CD14-positive monocyte (primary cell): ENCODE measurements around the gene HSPA5. TPM values are rescaled to one million over a fixed set of nuclear protein-coding genes. Genes with fewer than 3 reads are reported as not detected.
"Not testable (repeated sequence)": the region's sequence is repeated elsewhere in the genome, so short reads cannot be mapped to it uniquely, and the experiment has no call there.

ENCODE experiments used
- DNase-seq, 3 donors: peaks; one replicate each; pipeline ENCODE4 v3.0.0-alpha.2; 2011 to 2022
- H2AFZ ChIP-seq: 2 replicates; pipeline ENCODE4 v1.6.0; 2012; ENCODE audit warnings: mild to moderate bottlenecking, low read depth, low read length, inconsistent platforms; ENCODE audit not compliant: insufficient read depth, poor library complexity, severe bottlenecking
- H3K27ac ChIP-seq, 2 donors: 1 replicate in 1 of 2; 2 replicates in 1 of 2; pipeline ENCODE4 v1.5.1; 2012 to 2013; ENCODE audit warnings: low read length in 2 of 2, control low read depth in 1 of 2, inconsistent platforms in 1 of 2, low read depth in 1 of 2, mild to moderate bottlenecking in 1 of 2
- H3K27me3 ChIP-seq, 2 donors: one replicate each; pipeline versions ENCODE4 v1.6.0 to v1.6.1; 2011 to 2013; ENCODE audit warnings: low read length in 2 of 2; ENCODE audit not compliant: control insufficient read depth in 2 of 2, insufficient read depth in 2 of 2
- H3K36me3 ChIP-seq, 2 donors: replicated peaks in 1 of 2; 1 replicate in 1 of 2; 2 replicates in 1 of 2; pipeline versions ENCODE4 v1.5.1 to v1.6.1; 2012 to 2013; ENCODE audit warnings: low read length in 2 of 2, control low read depth in 1 of 2, inconsistent platforms in 1 of 2, mild to moderate bottlenecking in 1 of 2; ENCODE audit not compliant: insufficient read depth in 2 of 2, control insufficient read depth in 1 of 2
- H3K4me1 ChIP-seq, 2 donors: 1 replicate in 1 of 2; 2 replicates in 1 of 2; pipeline versions ENCODE4 v1.5.1 to v1.6.1; 2012 to 2013; ENCODE audit warnings: low read length in 2 of 2, control low read depth in 1 of 2, inconsistent platforms in 1 of 2, mild to moderate bottlenecking in 1 of 2, moderate library complexity in 1 of 2; ENCODE audit not compliant: insufficient read depth in 2 of 2, control insufficient read depth in 1 of 2
- H3K4me2 ChIP-seq: replicated peaks from 2 replicates; pipeline ENCODE3; 2012; ENCODE audit warnings: low read length, moderate library complexity, mild to moderate bottlenecking; ENCODE audit not compliant: poor library complexity, severe bottlenecking; ENCODE audit errors: extremely low read depth
- H3K4me3 ChIP-seq, 3 experiments: fragments of 200-600 bp in 1 of 3; sonication (generic) in 1 of 3; replicated peaks in 1 of 3; 1 replicate in 2 of 3; 2 replicates in 1 of 3; pipeline ENCODE4 v1.5.1; 2011 to 2013; ENCODE audit warnings: low read length in 3 of 3, mild to moderate bottlenecking in 3 of 3, control low read depth in 2 of 3, low read depth in 2 of 3, inconsistent platforms in 1 of 3, moderate library complexity in 1 of 3
- H3K79me2 ChIP-seq: 2 replicates; pipeline ENCODE4 v1.6.0; 2012; ENCODE audit warnings: mild to moderate bottlenecking, control low read depth, inconsistent platforms, low read length, moderate library complexity; ENCODE audit not compliant: insufficient read depth
- H3K9ac ChIP-seq: 2 replicates; pipeline ENCODE4 v1.6.0; 2017; ENCODE audit warnings: low read length, mild to moderate bottlenecking; ENCODE audit not compliant: insufficient read depth, poor library complexity, severe bottlenecking
- H3K9me3 ChIP-seq, 2 donors: replicated peaks in 1 of 2; 1 replicate in 1 of 2; 2 replicates in 1 of 2; pipeline versions ENCODE4 v1.5.1 to v1.6.1; 2012 to 2013; ENCODE audit warnings: low read length in 2 of 2, control low read depth in 1 of 2; ENCODE audit not compliant: control insufficient read depth in 1 of 2, insufficient read depth in 1 of 2
- H4K20me1 ChIP-seq: 2 replicates; pipeline ENCODE4 v1.6.0; 2012; ENCODE audit warnings: mild to moderate bottlenecking, low read length, control low read depth, moderate library complexity; ENCODE audit not compliant: insufficient read depth
- H3K27ac Mint-ChIP-seq, 7 donors: one replicate each; pipeline ENCODE4 v1.8.0; 2020; ENCODE audit warnings: mild to moderate bottlenecking in 7 of 7, mixed read lengths in 7 of 7, moderate library complexity in 6 of 7, inconsistent platforms in 2 of 7
- H3K27me3 Mint-ChIP-seq, 3 donors: one replicate each; pipeline ENCODE4 v1.8.0; 2021 to 2022; ENCODE audit warnings: low read depth in 3 of 3, mild to moderate bottlenecking in 3 of 3, mixed read lengths in 3 of 3, moderate library complexity in 3 of 3, inconsistent platforms in 1 of 3
- H3K36me3 Mint-ChIP-seq, 2 donors: one replicate each; pipeline ENCODE4 v1.8.0; 2020; ENCODE audit warnings: mixed read lengths in 2 of 2, inconsistent platforms in 1 of 2, mild to moderate bottlenecking in 1 of 2
- H3K4me1 Mint-ChIP-seq: one replicate; pipeline ENCODE4 v1.8.0; 2020; ENCODE audit warnings: mild to moderate bottlenecking, mixed read lengths
- H3K4me3 Mint-ChIP-seq, 2 donors: one replicate each; pipeline ENCODE4 v1.8.0; 2020; ENCODE audit warnings: mild to moderate bottlenecking in 2 of 2, mixed read lengths in 2 of 2, moderate library complexity in 1 of 2
- H3K9me3 Mint-ChIP-seq, 7 donors: one replicate each; pipeline ENCODE4 v1.8.0; 2020 to 2022; ENCODE audit warnings: mixed read lengths in 7 of 7, mild to moderate bottlenecking in 6 of 7, moderate library complexity in 6 of 7, inconsistent platforms in 2 of 7
- WGBS: methylation state at CpG from one replicate; pipeline ENCODE4 v1.1.5; 2013; ENCODE audit warnings: missing lambda C conversion rate; ENCODE audit not compliant: insufficient coverage; 5-methylcytosine and 5-hydroxymethylcytosine counted together
- intact Hi-C, 2 donors: fragments of 100-400 bp; cut with micrococcal nuclease; formaldehyde crosslinking; loops; one replicate each; pipeline versions ENCODE4 v1.15.0 to v1.15.1; 2023
- polyA plus RNA-seq, 3 donors: library from polyadenylated mRNA; depleted of rRNA in 1 of 3; unstranded in 2 of 3; stranded (reverse) in 1 of 3; fragments of 300-500 nt in 2 of 3; fragments of >200 nt in 1 of 3; fragmentation: Illumina TruSeq in 2 of 3; gene quantifications; 1 replicate in 2 of 3; 2 replicates in 1 of 3; pipeline ENCODE4 v1.2.3, GENCODE V29; 2012 to 2021
- TF ChIP-seq, protein P1 (sequence below): fragments of 200-600 bp; IDR thresholded peaks from one replicate; pipeline ENCODE4 v1.8.0; 2022; ENCODE audit warnings: antibody characterized with exemption, mild to moderate bottlenecking

HSPA5 gene
- polyA plus RNA-seq, 3 donors = 105 to 238 (median 156) TPM

DNA sequence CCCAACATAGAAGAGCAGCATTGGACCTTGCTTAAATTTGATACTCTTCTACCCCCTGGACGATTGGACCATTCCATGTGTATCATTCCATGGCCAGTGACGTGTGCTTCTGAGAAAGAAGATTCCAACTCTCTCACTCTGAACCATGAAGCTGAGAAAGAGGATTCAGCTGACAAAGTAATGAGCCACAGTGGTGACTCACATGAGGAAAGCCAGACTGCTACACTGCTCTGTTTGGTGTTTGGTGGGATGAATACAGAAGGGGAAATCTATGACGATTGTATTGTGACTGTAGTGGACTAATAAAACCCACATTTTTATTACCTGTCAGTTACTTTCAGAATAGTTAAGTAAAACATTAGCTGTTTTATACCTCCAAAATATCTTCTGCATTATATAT, 7.5 kb downstream of the HSPA5 start:
- 83% methylated on average over 1 of the region's 3 CpGs for WGBS
- Histone ChIP-seq H3K27ac (no peak overlapping the region), H2AFZ (no peak overlapping the region), H3K27me3 (no peaks in the 10 kb centered on the region), H3K4me1 (peaks cover 4 to 29% of the 10 kb centered on the region in 2 donors), H3K4me2 (no peak overlapping the region), H3K4me3 (no peak overlapping the region), H3K9ac (no peak overlapping the region), H3K36me3 (peaks cover 56 to 75% of the 10 kb centered on the region in 2 donors), H4K20me1 (peaks cover 47% of the 10 kb centered on the region), H3K9me3 (no peaks in the 10 kb centered on the region), H3K79me2 (peaks cover 33% of the 10 kb centered on the region)
- Mint-ChIP-seq H3K9me3 (peaks cover 0 to 3% (median 0%) of the 10 kb centered on the region in 7 donors), H3K27ac (peak overlapping the region in 5 of 7 donors; percentile 10 to 56 (median 46)), H3K36me3 (peaks cover 47 to 71% of the 10 kb centered on the region in 2 donors), H3K27me3 (no peaks in the 10 kb centered on the region), H3K4me3 (no peak overlapping the region), H3K4me1 (peaks cover 32% of the 10 kb centered on the region)
- TF ChIP-seq, protein P1, sequence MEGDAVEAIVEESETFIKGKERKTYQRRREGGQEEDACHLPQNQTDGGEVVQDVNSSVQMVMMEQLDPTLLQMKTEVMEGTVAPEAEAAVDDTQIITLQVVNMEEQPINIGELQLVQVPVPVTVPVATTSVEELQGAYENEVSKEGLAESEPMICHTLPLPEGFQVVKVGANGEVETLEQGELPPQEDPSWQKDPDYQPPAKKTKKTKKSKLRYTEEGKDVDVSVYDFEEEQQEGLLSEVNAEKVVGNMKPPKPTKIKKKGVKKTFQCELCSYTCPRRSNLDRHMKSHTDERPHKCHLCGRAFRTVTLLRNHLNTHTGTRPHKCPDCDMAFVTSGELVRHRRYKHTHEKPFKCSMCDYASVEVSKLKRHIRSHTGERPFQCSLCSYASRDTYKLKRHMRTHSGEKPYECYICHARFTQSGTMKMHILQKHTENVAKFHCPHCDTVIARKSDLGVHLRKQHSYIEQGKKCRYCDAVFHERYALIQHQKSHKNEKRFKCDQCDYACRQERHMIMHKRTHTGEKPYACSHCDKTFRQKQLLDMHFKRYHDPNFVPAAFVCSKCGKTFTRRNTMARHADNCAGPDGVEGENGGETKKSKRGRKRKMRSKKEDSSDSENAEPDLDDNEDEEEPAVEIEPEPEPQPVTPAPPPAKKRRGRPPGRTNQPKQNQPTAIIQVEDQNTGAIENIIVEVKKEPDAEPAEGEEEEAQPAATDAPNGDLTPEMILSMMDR = no peak
- DNase-seq = peak in 1 of 3 donors; percentile 38
- intact Hi-C loops = no loop called here

DNA sequence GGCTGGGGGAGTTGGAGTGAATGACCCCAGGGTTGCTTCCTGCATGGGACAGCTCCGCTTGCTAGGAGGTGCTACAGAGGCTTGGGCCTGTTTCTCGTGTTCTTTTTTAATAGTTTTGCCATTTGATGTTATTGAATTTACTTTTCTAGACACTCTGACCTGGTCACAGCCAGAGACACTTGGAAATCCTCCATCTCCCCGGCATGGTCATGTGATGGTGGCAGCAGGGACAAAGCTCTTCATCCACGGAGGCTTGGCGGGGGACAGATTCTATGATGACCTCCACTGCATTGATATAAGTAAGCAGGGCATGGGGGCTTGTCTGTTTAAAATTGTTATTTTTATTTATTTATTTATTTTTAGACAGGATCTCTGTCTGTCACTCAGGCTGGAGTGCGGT, 13.4 kb downstream of the HSPA5 start:
- Mint-ChIP-seq H3K9me3 (no peaks in the 10 kb centered on the region), H3K4me1 (no peaks in the 10 kb centered on the region), H3K27me3 (peaks cover 0 to 2% (median 0%) of the 10 kb centered on the region in 3 donors), H3K4me3 (no peak overlapping the region), H3K36me3 (peaks cover 14 to 50% of the 10 kb centered on the region in 2 donors), H3K27ac (peak overlapping the region in 1 of 7 donors; percentile 37)
- H3K9me3 ChIP-seq = no peaks in the 10 kb centered on the region
- no peaks in the 10 kb centered on the region for H3K79me2 ChIP-seq
- intact Hi-C loops = no loop called here
- WGBS = 100% methylated on average over 3 of the region's 6 CpGs
- peaks cover 14 to 27% of the 10 kb centered on the region in 2 donors for H3K36me3 ChIP-seq
- no peaks in the 10 kb centered on the region for H3K27me3 ChIP-seq
- DNase-seq = no peak
- H3K9ac ChIP-seq = no peak overlapping the region
- no peaks in the 10 kb centered on the region for H4K20me1 ChIP-seq
- H2AFZ ChIP-seq = no peak overlapping the region
- H3K4me3 ChIP-seq = no peak overlapping the region
- H3K4me2 ChIP-seq = no peak overlapping the region
- no peaks in the 10 kb centered on the region for H3K4me1 ChIP-seq
- H3K27ac ChIP-seq = no peak overlapping the region
- TF ChIP-seq, protein P1 = no peak

DNA sequence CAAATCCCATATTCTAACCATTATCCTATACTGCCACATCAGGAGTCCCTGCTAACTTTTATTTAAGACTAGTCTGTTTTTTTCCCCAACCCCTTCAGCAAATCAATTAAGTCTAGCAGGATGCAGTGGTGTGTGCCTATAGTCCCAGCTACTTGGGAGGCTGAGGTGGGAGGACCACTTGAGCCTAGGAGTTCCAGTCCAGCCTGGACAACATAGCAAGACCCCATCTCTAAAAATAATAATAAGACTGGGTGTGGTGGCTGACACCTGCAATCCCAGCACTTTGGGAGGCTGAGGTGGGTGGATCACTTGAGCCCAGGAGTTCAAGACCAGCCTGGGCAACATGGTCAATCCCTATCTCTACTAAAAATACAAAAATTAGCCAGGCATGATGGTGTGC, 16.3 kb downstream of the HSPA5 start:
- H3K27ac Mint-ChIP-seq = peak overlapping the region in 1 of 7 donors; percentile 4
- H2AFZ ChIP-seq, H3K27ac ChIP-seq, H3K4me1 ChIP-seq, H3K27me3 Mint-ChIP-seq, H3K4me3 ChIP-seq, H3K4me3 Mint-ChIP-seq, intact Hi-C loops, H3K4me2 ChIP-seq, H4K20me1 ChIP-seq, H3K4me1 Mint-ChIP-seq, H3K9me3 ChIP-seq, DNase-seq, H3K27me3 ChIP-seq, H3K9ac ChIP-seq, H3K79me2 ChIP-seq, H3K9me3 Mint-ChIP-seq: not testable (repeated sequence)
- H3K36me3 Mint-ChIP-seq = peaks cover 15 to 54% of the 10 kb centered on the region in 2 donors
- peaks cover 18 to 32% of the 10 kb centered on the region in 2 donors for H3K36me3 ChIP-seq
